ENCODE measurements around the gene TOP2A. TPM values are rescaled to one million over a fixed set of nuclear protein-coding genes. Genes with fewer than 3 reads are reported as not detected.
"Not testable (repeated sequence)": the region's sequence is repeated elsewhere in the genome, so short reads cannot be mapped to it uniquely, and the experiment has no call there.

Gene TOP2A
- total RNA-seq, 1 experiment from 2014 or later = 141 TPM

DNA sequence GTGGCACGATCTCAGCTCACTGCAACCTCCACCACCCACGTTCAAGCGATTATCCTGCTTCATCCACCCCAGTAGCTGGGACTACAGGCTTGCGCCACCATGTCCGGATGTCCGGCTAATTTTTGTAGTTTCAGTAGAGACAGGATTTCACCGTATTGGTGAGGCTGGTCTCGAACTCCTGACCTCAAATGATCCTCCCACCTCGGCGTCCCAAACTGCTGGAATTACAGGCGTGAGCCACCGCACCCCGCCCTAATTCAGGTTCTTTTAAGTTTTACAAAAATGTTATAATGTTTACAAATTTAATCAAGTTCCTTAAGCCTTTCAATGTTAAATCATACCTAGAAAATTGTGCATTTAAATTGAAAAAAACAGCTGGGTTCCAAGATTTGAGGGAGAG lies 39.9 kb downstream of the TOP2A start (continued):
- no peak for TF ChIP-seq REST (IDR thresholded peaks at IDR 0.05; ENCODE audit: low read depth)
- TF ChIP-seq CEBPB (IDR thresholded peaks at IDR 0.05; ENCODE audit: low read depth) = no peak
- TF ChIP-seq RAD21 (IDR thresholded peaks at IDR 0.05; ENCODE audit: low read depth) = no peak
- TF ChIP-seq SRF (IDR thresholded peaks at IDR 0.05; ENCODE audit: low read depth) = no peak
- no peak for TF ChIP-seq EGR1 (IDR thresholded peaks at IDR 0.05; ENCODE audit: low read depth)
- no peak for TF ChIP-seq CBX3 (IDR thresholded peaks at IDR 0.05; ENCODE audit: low read depth)
- TF ChIP-seq ELF1 (IDR thresholded peaks at IDR 0.05; ENCODE audit: borderline replicate concordance, low read depth) = no peak
- no peak for TF ChIP-seq FOSL1 (IDR thresholded peaks at IDR 0.05; ENCODE audit: low read depth)
- TF ChIP-seq ZNF274 (IDR thresholded peaks at IDR 0.05; ENCODE audit: low read depth, low read length) = no peak
- TF ChIP-seq EZH2phosphoT487 (IDR thresholded peaks at IDR 0.05; ENCODE audit: borderline replicate concordance) = no peak
- no peak for TF ChIP-seq YY1 (IDR thresholded peaks at IDR 0.05; ENCODE audit: extremely low read depth, insufficient replicate concordance, low read depth, low read length)

GRCh38 chr17:40376541-40376940 lies 41.2 kb downstream of the TOP2A start:
- H3K4me1 ChIP-seq (ENCODE audit: control insufficient read depth in 1 of 2, insufficient read depth in 2 of 2, low read length in 2 of 2); H3K4me3 ChIP-seq (replicated peaks in 1 of 2; ENCODE audit: low read depth in 1 of 2, low read length in 2 of 2); ATAC-seq; H3K9me2 ChIP-seq (ENCODE audit: insufficient read depth); DNase-seq (ENCODE audit: low read depth, low spot score); CTCF ChIA-PET; H3K9ac ChIP-seq (ENCODE audit: low read length); H3K4me2 ChIP-seq (ENCODE audit: low read length); H2AFZ ChIP-seq (ENCODE audit: low read depth, low read length, poor library complexity, severe bottlenecking); H3K36me3 ChIP-seq (ENCODE audit: control insufficient read depth in 1 of 2, insufficient read depth in 2 of 2, low read length in 2 of 2); H3K27ac ChIP-seq (ENCODE audit: low read depth, low read length); H3K9me3 ChIP-seq (ENCODE audit: control insufficient read depth in 1 of 2, insufficient read depth in 1 of 2, low read depth in 1 of 2, low read length in 2 of 2); RAD21 ChIA-PET (ENCODE audit: low non-redundant PET in 1 of 2, low total read pairs in 2 of 2, uncharacterized antibody in 2 of 2, unreplicated experiment in 2 of 2); POLR2A ChIA-PET; intact Hi-C loops (cut with micrococcal nuclease); H3K27me3 ChIP-seq (ENCODE audit: insufficient read depth, low read length); H4K20me1 ChIP-seq (ENCODE audit: insufficient read depth); H3K79me2 ChIP-seq (ENCODE audit: insufficient read depth, low read length); BruUV-seq (replicated peaks): not testable (repeated sequence)

- POLR2A ChIA-PET; DNase-seq (ENCODE audit: low read depth, low spot score); H3K79me2 ChIP-seq (ENCODE audit: insufficient read depth, low read length); H3K9me2 ChIP-seq (ENCODE audit: insufficient read depth); H3K4me3 ChIP-seq (replicated peaks in 1 of 2; ENCODE audit: low read depth in 1 of 2, low read length in 2 of 2); H3K27ac ChIP-seq (ENCODE audit: low read depth, low read length); CTCF ChIA-PET; H3K4me1 ChIP-seq (ENCODE audit: control insufficient read depth in 1 of 2, insufficient read depth in 2 of 2, low read length in 2 of 2); H3K9me3 ChIP-seq (ENCODE audit: control insufficient read depth in 1 of 2, insufficient read depth in 1 of 2, low read depth in 1 of 2, low read length in 2 of 2); intact Hi-C loops (cut with micrococcal nuclease); H3K27me3 ChIP-seq (ENCODE audit: insufficient read depth, low read length); ATAC-seq; H3K9ac ChIP-seq (ENCODE audit: low read length); H3K4me2 ChIP-seq (ENCODE audit: low read length); BruUV-seq (replicated peaks); H3K36me3 ChIP-seq (ENCODE audit: control insufficient read depth in 1 of 2, insufficient read depth in 2 of 2, low read length in 2 of 2); H2AFZ ChIP-seq (ENCODE audit: low read depth, low read length, poor library complexity, severe bottlenecking); H4K20me1 ChIP-seq (ENCODE audit: insufficient read depth): not testable (repeated sequence)
- RAD21 ChIA-PET (ENCODE audit: low non-redundant PET in 1 of 2, low total read pairs in 2 of 2, uncharacterized antibody in 2 of 2, unreplicated experiment in 2 of 2) = interaction anchor here in 1 of 2 experiments (0.7 kb wide), 1 partner anchor 157 kb away, joined by 3 read pairs; no protein-coding TSS in a partner anchor
Measured at GRCh38 chr17:40375786-40376185, 41.9 kb downstream of the TOP2A start.
